Fibroblast of villous mesenchyme (primary cell): Measurements from ENCODE around the gene MANBA. TPM values are rescaled to one million over a fixed set of nuclear protein-coding genes. Genes with fewer than 3 reads are reported as not detected.

Experiments
- DNase-seq: peaks from one replicate; pipeline ENCODE4 v3.0.0-alpha.2; 2010; ENCODE audit warnings: low read depth
- H3K4me3 ChIP-seq: 2 replicates; pipeline ENCODE4 v1.5.1; 2011; ENCODE audit warnings: low read depth, mild to moderate bottlenecking, low read length
- total RNA-seq: library from RNA; depleted of rRNA; stranded (reverse); fragments of >200 nt; gene quantifications from 2 replicates; pipeline ENCODE4 v1.2.3, GENCODE V29; 2012
- TF ChIP-seq, protein P1 (sequence below): IDR thresholded peaks from 2 replicates; pipeline ENCODE4 v1.5.1; 2012; ENCODE audit warnings: low read depth, mild to moderate bottlenecking, low read length; ENCODE audit not compliant: insufficient read depth

The MANBA gene
- total RNA-seq, 1 donor: 53.5 TPM

DNA sequence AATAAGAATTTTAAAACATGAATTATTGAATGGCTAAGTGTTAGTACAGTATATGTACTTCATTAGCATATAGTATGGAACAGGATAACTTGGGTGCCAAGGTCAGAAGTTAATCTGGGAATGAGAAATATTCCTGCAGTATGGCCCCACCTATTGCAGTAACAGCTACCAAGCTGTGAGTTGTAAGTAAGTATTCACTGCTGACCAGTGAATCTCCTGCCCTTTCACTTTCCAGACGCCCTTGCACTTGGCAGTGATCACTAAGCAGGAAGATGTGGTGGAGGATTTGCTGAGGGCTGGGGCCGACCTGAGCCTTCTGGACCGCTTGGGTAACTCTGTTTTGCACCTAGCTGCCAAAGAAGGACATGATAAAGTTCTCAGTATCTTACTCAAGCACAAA lies 154.5 kb downstream of the MANBA start:
- H3K4me3 ChIP-seq: no peak overlapping the region
- DNase-seq: no peak
- TF ChIP-seq, protein P1, sequence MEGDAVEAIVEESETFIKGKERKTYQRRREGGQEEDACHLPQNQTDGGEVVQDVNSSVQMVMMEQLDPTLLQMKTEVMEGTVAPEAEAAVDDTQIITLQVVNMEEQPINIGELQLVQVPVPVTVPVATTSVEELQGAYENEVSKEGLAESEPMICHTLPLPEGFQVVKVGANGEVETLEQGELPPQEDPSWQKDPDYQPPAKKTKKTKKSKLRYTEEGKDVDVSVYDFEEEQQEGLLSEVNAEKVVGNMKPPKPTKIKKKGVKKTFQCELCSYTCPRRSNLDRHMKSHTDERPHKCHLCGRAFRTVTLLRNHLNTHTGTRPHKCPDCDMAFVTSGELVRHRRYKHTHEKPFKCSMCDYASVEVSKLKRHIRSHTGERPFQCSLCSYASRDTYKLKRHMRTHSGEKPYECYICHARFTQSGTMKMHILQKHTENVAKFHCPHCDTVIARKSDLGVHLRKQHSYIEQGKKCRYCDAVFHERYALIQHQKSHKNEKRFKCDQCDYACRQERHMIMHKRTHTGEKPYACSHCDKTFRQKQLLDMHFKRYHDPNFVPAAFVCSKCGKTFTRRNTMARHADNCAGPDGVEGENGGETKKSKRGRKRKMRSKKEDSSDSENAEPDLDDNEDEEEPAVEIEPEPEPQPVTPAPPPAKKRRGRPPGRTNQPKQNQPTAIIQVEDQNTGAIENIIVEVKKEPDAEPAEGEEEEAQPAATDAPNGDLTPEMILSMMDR: no peak

DNA sequence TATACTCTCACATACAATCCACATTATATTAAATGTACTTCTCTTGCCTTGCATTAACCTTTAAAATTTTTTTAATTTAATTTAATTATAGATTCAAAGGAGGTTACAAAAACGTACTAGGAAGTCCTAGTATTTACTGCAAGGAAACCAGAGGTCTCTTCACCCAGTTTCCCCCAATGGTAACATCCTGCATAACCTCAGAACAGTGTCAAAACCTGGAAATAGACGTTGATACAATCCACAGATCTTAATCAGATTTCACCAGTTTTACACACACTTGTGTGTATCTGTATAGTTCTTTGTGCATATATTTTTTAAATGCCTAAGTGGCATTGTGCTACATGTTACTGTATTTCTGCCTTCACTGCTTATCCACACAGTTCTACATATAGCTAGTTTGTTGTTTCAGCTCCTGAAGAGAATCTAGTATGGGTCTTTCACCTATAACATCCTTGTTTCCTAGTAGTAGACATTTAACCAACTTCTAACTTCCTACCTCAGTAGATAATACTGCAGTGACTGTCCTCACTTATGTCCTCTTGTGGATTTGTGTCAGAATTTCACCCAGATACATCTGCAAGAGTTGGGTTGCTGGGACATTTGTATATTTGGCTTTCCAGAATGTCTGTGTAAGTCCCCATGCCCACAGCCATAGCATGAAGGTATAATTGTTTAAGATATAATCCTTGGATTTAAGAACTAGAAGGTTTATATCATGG lies 156.4 kb downstream of the MANBA start:
- H3K4me3 ChIP-seq: no peak overlapping the region
- DNase-seq: no peak
- TF ChIP-seq, protein P1: no peak

DNA sequence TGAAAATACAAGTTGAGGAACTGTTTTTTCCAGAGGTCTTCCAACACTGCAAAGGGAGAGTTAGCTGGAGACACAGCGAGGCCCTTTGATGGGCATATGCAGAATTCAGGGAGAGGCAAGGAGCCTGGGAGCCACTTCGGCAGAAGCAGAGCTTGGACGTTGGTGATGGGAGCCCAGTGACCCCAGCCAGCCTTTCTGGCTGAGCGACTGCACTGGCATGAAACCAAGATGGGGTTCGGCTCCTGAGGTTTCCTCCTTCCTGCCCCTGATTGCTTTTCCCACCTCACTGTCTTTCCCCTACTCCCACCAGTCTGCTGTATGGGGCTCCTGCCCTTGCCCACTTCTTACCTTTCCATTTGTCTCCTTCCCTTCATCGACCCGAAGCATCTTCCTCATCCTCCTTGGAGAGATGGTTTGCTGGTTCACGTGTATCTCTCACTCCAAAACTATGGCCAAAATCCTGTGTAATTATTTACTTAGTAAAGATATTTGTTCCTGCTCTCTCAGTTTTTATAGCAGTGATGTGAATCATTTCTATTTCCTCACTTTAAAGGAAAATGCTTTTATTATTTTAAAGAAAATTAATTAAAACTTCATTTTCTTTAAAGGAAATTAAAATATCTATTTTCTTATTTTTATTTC lies 159.1 kb downstream of the MANBA start:
- no peak for DNase-seq
- H3K4me3 ChIP-seq: no peak overlapping the region
- TF ChIP-seq, protein P1: no peak

DNA sequence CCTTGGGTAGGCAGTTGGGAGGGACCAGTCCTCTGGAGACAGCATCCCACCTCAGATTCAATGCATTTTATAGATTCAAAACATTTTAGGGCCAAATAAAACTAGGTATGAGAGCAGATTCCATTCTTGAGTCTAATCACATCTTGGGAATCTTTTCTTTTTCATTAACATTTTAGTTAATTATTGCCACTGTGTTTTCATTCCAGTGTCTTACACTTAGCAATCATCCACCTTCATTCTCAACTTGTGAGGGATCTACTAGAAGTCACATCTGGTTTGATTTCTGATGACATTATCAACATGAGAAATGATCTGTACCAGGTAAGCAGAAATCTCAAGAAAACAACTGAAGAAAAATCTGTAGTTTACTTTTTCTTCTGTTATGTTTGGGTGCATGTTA lies 160.1 kb downstream of the MANBA start:
- TF ChIP-seq, protein P1: no peak
- no peak overlapping the region for H3K4me3 ChIP-seq
- no peak for DNase-seq

DNA sequence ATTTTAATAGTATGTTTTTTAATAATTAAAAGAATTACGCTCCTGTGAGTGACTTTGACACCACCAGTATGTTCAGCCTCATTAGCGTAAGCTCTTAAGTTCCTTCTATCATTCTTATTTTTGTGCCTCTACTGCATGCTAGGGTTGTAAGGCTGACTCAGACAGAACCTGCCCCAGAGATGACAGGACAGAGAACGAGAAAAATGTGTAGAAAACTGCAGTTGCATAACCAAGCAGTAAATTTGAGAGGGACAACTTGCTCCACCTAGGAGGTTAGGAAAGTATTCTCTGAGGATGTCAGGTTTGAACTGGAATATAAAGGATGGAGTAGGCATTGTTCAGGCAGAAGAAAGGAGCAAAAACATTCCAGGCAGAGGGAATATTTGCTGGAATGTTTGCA lies 160.9 kb downstream of the MANBA start:
- peak; percentile 35 for DNase-seq
- TF ChIP-seq, protein P1: no peak
- no peak overlapping the region for H3K4me3 ChIP-seq

DNA sequence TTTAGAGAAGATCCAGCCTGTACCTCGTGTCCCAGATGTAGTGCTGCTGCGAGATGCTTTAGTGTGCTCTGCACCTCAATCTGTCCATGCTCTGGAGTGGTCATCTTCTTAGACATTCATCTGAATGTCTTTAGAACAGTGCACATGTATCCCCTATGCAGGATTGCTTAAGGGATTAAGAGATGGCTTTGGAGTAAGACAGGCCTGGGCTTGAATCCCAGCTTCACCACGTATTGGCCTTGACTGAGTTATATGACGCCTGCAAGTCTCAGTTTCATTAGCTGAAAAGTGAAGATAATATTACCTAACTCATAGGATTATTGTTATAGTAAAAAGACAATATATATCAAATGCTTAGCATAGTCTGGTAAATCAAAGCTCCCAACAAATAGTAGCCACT lies 161.3 kb downstream of the MANBA start:
- no peak for DNase-seq
- TF ChIP-seq, protein P1: no peak
- no peak overlapping the region for H3K4me3 ChIP-seq
